Measurements from ENCODE around the gene CERS6.

The CERS6 gene

GRCh38 chr2:168602846-168603401, 146.9 kb downstream of the CERS6 start:
- no peak for DNase-seq (ENCODE audit: low read depth)

- peak; percentile 64 for DNase-seq (ENCODE audit: low read depth)
These were observed 147.4 kb downstream of the CERS6 start for GRCh38 chr2:168603439-168603961.

GRCh38 chr2:168604252-168604651, 148.2 kb downstream of the CERS6 start:
- DNase-seq (ENCODE audit: low read depth), result no peak

GRCh38 chr2:168607992-168608391, 151.9 kb downstream of the CERS6 start:
- peak; percentile 70 for DNase-seq (ENCODE audit: low read depth)

- peak; percentile 19 for DNase-seq (ENCODE audit: low read depth)
These were observed 152.7 kb downstream of the CERS6 start for GRCh38 chr2:168608796-168609195.

- no peak for DNase-seq (ENCODE audit: low read depth)
These were observed 155.0 kb downstream of the CERS6 start for GRCh38 chr2:168611091-168611490.

- DNase-seq (ENCODE audit: low read depth), result peak; percentile 28
These were observed 156.0 kb downstream of the CERS6 start for GRCh38 chr2:168611896-168612650.

- no peak for DNase-seq (ENCODE audit: low read depth)
These were observed 156.6 kb downstream of the CERS6 start for GRCh38 chr2:168612719-168613118.

- DNase-seq (ENCODE audit: low read depth), result no peak
These were observed 157.5 kb downstream of the CERS6 start for GRCh38 chr2:168613551-168613950.

GRCh38 chr2:168614172-168615018, 158.3 kb downstream of the CERS6 start:
- no peak for DNase-seq (ENCODE audit: low read depth)

GRCh38 chr2:168620554-168620953, 164.5 kb downstream of the CERS6 start:
- DNase-seq (ENCODE audit: low read depth), result no peak

GRCh38 chr2:168622559-168622958, 166.5 kb downstream of the CERS6 start:
- DNase-seq (ENCODE audit: low read depth), result no peak

GRCh38 chr2:168624028-168624427, 168.0 kb downstream of the CERS6 start:
- DNase-seq (ENCODE audit: low read depth), result no peak

- DNase-seq (ENCODE audit: low read depth), result no peak
These were observed 170.0 kb downstream of the CERS6 start for GRCh38 chr2:168626096-168626495.

GRCh38 chr2:168626647-168627046, 170.6 kb downstream of the CERS6 start:
- DNase-seq (ENCODE audit: low read depth), result no peak

- DNase-seq (ENCODE audit: low read depth), result peak; percentile 90
These were observed 176.6 kb downstream of the CERS6 start for GRCh38 chr2:168632709-168633121.

GRCh38 chr2:168633200-168633599, 177.1 kb downstream of the CERS6 start:
- peak; percentile 36 for DNase-seq (ENCODE audit: low read depth)

- no peak for DNase-seq (ENCODE audit: low read depth)
These were observed 177.8 kb downstream of the CERS6 start for GRCh38 chr2:168633895-168634294.

- peak; percentile 56 for DNase-seq (ENCODE audit: low read depth)
These were observed 179.0 kb downstream of the CERS6 start for GRCh38 chr2:168635065-168635577.

GRCh38 chr2:168639018-168639417, 182.9 kb downstream of the CERS6 start:
- DNase-seq (ENCODE audit: low read depth), result no peak

GRCh38 chr2:168639441-168639898, 183.4 kb downstream of the CERS6 start:
- DNase-seq (ENCODE audit: low read depth), result peak; percentile 50

- no peak for DNase-seq (ENCODE audit: low read depth)
These were observed 184.0 kb downstream of the CERS6 start for GRCh38 chr2:168640039-168640438.

Measured in iris pigment epithelial cell (primary cell).